SK-N-SH (cell line): ENCODE results near the gene MYOM3. TPM values are rescaled to one million over a fixed set of nuclear protein-coding genes. Genes with fewer than 3 reads are reported as not detected.
A peak's percentile ranks its signal among the peaks of the same experiment; 100 is the strongest.

ENCODE experiments used
- CTCF ChIA-PET: fragments of 300-600, 350-600 bp; formaldehyde crosslinking; extraction: SDS; loops from one replicate; lab custom pipeline; 2021; lab: Yijun Ruan, JAX
- POLR2A ChIA-PET: fragments of 350-600 bp; sonication (Branson Sonifier 250); formaldehyde crosslinking; extraction: SDS; loops from one replicate; lab custom pipeline; 2020; ENCODE audit warnings: antibody characterized with exemption, inconsistent platforms; lab: Yijun Ruan, JAX
- DNase-seq: peaks from one replicate; pipeline ENCODE4 v3.0.0; 2012
- H2AFZ ChIP-seq: fragments of 200-600 bp; sonication (generic); 2 replicates; pipeline ENCODE4 v1.8.1; 2016; ENCODE audit warnings: antibody characterized with exemption, mild to moderate bottlenecking, low read depth
- H3F3A ChIP-seq: fragments of 200-600 bp; sonication (generic); replicated peaks from 2 replicates; pipeline ENCODE3; 2016; ENCODE audit warnings: antibody characterized with exemption, mild to moderate bottlenecking; ENCODE audit not compliant: insufficient read depth
- H3K27ac ChIP-seq, 2 experiments: fragments of 200-500 bp in 1 of 2; fragments of 200-600 bp in 1 of 2; sonication (Bioruptor generic) in 1 of 2; sonication (generic), shearing (Covaris generic) in 1 of 2; 2 replicates each; pipeline versions ENCODE4 v1.5.1 to v1.6.1; 2014 to 2016; ENCODE audit warnings: low read depth in 2 of 2, inconsistent platforms in 1 of 2, low read length in 1 of 2, mild to moderate bottlenecking in 1 of 2, mixed read lengths in 1 of 2
- H3K27me3 ChIP-seq: fragments of 200-600 bp; sonication (generic), shearing (Covaris generic); 2 replicates; pipeline ENCODE4 v1.6.1; 2016; ENCODE audit warnings: mixed run types; ENCODE audit not compliant: insufficient read depth
- H3K36me3 ChIP-seq, 2 experiments: fragments of 200-500 bp in 1 of 2; fragments of 200-600 bp in 1 of 2; sonication (Bioruptor generic) in 1 of 2; sonication (generic) in 1 of 2; replicated peaks in 1 of 2; 2 replicates each; pipeline versions ENCODE3 to v1.5.1; 2014 to 2016; ENCODE audit warnings: low read length in 1 of 2, mild to moderate bottlenecking in 1 of 2; ENCODE audit not compliant: insufficient read depth in 2 of 2, control insufficient read depth in 1 of 2
- H3K4me1 ChIP-seq, 2 experiments: fragments of 200-500 bp in 1 of 2; fragments of 200-600 bp in 1 of 2; sonication (Bioruptor generic) in 1 of 2; sonication (generic), shearing (Covaris generic) in 1 of 2; 2 replicates each; pipeline versions ENCODE4 v1.5.1 to v1.6.1; 2014 to 2016; ENCODE audit warnings: low read depth in 1 of 2, low read length in 1 of 2, mixed run types in 1 of 2; ENCODE audit not compliant: insufficient read depth in 2 of 2, control insufficient read depth in 1 of 2
- H3K4me2 ChIP-seq: fragments of 200-600 bp; sonication (generic), shearing (Covaris generic); 2 replicates; pipeline ENCODE4 v1.6.1; 2017; ENCODE audit warnings: mixed run types
- H3K4me3 ChIP-seq, 2 experiments: fragments of 200-500 bp in 1 of 2; fragments of 200-600 bp in 1 of 2; sonication (Bioruptor generic) in 1 of 2; sonication (generic), shearing (Covaris generic) in 1 of 2; 2 replicates each; pipeline versions ENCODE4 v1.5.1 to v1.8.1; 2014 to 2016; ENCODE audit warnings: low read depth in 2 of 2, inconsistent platforms in 1 of 2, low read length in 1 of 2, mild to moderate bottlenecking in 1 of 2, mixed read lengths in 1 of 2, moderate library complexity in 1 of 2
- H3K79me2 ChIP-seq: fragments of 200-600 bp; sonication (generic); 2 replicates; pipeline ENCODE4 v1.8.1; 2017; ENCODE audit warnings: mild to moderate bottlenecking; ENCODE audit not compliant: insufficient read depth
- H3K9ac ChIP-seq: fragments of 200-600 bp; sonication (generic); 2 replicates; pipeline ENCODE4 v1.6.1; 2017; ENCODE audit warnings: mixed run types
- H3K9me2 ChIP-seq: fragments of 200-600 bp; sonication (generic); 2 replicates; pipeline ENCODE4 v1.6.1; 2017; ENCODE audit warnings: mixed run types
- H3K9me3 ChIP-seq: fragments of 200-600 bp; sonication (generic); 2 replicates; pipeline ENCODE4 v1.6.1; 2017; ENCODE audit warnings: mixed run types, mild to moderate bottlenecking, moderate library complexity
- H4K20me1 ChIP-seq: fragments of 200-600 bp; sonication (generic); 2 replicates; pipeline ENCODE4 v1.6.1; 2017; ENCODE audit warnings: mild to moderate bottlenecking, mixed run types; ENCODE audit not compliant: insufficient read depth
- CHD2 ChIP-seq: fragments of 150-350 bp; IDR thresholded peaks from 2 replicates; pipeline ENCODE4 v1.6.1; 2018; ENCODE audit warnings: low read length; ENCODE audit not compliant: partially characterized antibody
- ELF1 ChIP-seq: IDR thresholded peaks from 2 replicates; pipeline ENCODE4 v1.4.0; 2012
- FOSL2 ChIP-seq: IDR thresholded peaks from 2 replicates; pipeline ENCODE4 v1.4.0; 2012; ENCODE audit warnings: low read depth, mild to moderate bottlenecking, moderate library complexity, borderline replicate concordance
- GABPA ChIP-seq: IDR thresholded peaks from 2 replicates; pipeline ENCODE4 v1.4.0; 2012; ENCODE audit warnings: low read depth, mild to moderate bottlenecking
- GATA2 ChIP-seq: sonication (generic); formaldehyde crosslinking; IDR thresholded peaks from 2 replicates; pipeline ENCODE4 v1.5.0; 2020; ENCODE audit warnings: mild to moderate bottlenecking, missing genetic modification reagents
- JUND ChIP-seq: IDR thresholded peaks from 2 replicates; pipeline ENCODE4 v1.4.0; 2012
- MAX ChIP-seq: IDR thresholded peaks from 2 replicates; pipeline ENCODE4 v1.4.0; 2012; ENCODE audit warnings: low read depth
- MEF2A ChIP-seq: IDR thresholded peaks from 2 replicates; pipeline ENCODE4 v1.4.0; 2012; ENCODE audit warnings: low read depth, borderline replicate concordance
- NRF1 ChIP-seq: IDR thresholded peaks from 2 replicates; pipeline ENCODE4 v1.6.1; 2012; ENCODE audit warnings: low read depth, mild to moderate bottlenecking, low read length
- POLR2AphosphoS5 ChIP-seq: IDR thresholded peaks from 2 replicates; pipeline ENCODE4 v1.6.1; 2012; ENCODE audit warnings: low read depth, low read length
- RCOR1 ChIP-seq: fragments of 150-350 bp; IDR thresholded peaks from 2 replicates; pipeline ENCODE4 v1.6.1; 2017; ENCODE audit warnings: antibody characterized with exemption, low read length
- RXRA ChIP-seq: IDR thresholded peaks from 2 replicates; pipeline ENCODE4 v1.4.0; 2012; ENCODE audit warnings: low read depth, mild to moderate bottlenecking, borderline replicate concordance
- SIN3A ChIP-seq: IDR thresholded peaks from 2 replicates; pipeline ENCODE4 v1.6.1; 2012; ENCODE audit warnings: low read depth, mild to moderate bottlenecking, low read length, moderate library complexity, borderline replicate concordance
- TEAD4 ChIP-seq: IDR thresholded peaks from 2 replicates; pipeline ENCODE4 v1.4.0; 2012; ENCODE audit warnings: mild to moderate bottlenecking, borderline replicate concordance; ENCODE audit not compliant: insufficient read depth
- USF1 ChIP-seq: IDR thresholded peaks from 2 replicates; pipeline ENCODE4 v1.4.0; 2012; ENCODE audit warnings: low read depth, borderline replicate concordance
- YY1 ChIP-seq: IDR thresholded peaks from 2 replicates; pipeline ENCODE4 v1.4.0; 2012; ENCODE audit warnings: low read depth, mild to moderate bottlenecking
- WGBS: methylation state at CpG from one replicate; pipeline ENCODE4 v1.1.6; 2017; ENCODE audit warnings: low lambda C conversion rate; 5-methylcytosine and 5-hydroxymethylcytosine counted together
- polyA plus RNA-seq, 3 experiments: library from polyadenylated mRNA; depleted of rRNA; stranded (reverse); fragments of >200 nt; gene quantifications; 2 replicates each; pipeline ENCODE4 v1.2.3, GENCODE V29; 2012
- TF ChIP-seq, protein P1 (sequence below): IDR thresholded peaks from 2 replicates; pipeline ENCODE4; 2012
- TF ChIP-seq, protein P2 (sequence below): IDR thresholded peaks from 2 replicates; pipeline ENCODE4 v1.6.1; 2012; ENCODE audit warnings: mild to moderate bottlenecking, low read depth, low read length, moderate library complexity
- TF ChIP-seq, protein P3 (sequence below): fragments of 200-600 bp; sonication (generic); IDR thresholded peaks from 2 replicates; pipeline ENCODE4 v1.6.1; 2017; ENCODE audit warnings: antibody characterized with exemption, mild to moderate bottlenecking, moderate library complexity

MYOM3 gene
- polyA plus RNA-seq, 1 of the 3 experiments (the other 2 are of a cell fraction): 0.02 TPM

- 57% methylated on average over 3 of the region's 3 CpGs for WGBS
- H3K27ac ChIP-seq: peak overlapping the region in 1 of 2 experiments; percentile 2; a peak in 1 of 4 replicates
- H3K79me2 ChIP-seq: no peaks in the 10 kb centered on the region
- H2AFZ ChIP-seq: no peak overlapping the region
- TF ChIP-seq RXRA (no peak), GATA2 (CRISPR knock-in tag) (no peak), MAX (no peak), JUND (no peak), TEAD4 (no peak), CHD2 (no peak), RCOR1 (no peak), USF1 (no peak), MEF2A (no peak), FOSL2 (no peak), GABPA (no peak)
- TF ChIP-seq, protein P1, sequence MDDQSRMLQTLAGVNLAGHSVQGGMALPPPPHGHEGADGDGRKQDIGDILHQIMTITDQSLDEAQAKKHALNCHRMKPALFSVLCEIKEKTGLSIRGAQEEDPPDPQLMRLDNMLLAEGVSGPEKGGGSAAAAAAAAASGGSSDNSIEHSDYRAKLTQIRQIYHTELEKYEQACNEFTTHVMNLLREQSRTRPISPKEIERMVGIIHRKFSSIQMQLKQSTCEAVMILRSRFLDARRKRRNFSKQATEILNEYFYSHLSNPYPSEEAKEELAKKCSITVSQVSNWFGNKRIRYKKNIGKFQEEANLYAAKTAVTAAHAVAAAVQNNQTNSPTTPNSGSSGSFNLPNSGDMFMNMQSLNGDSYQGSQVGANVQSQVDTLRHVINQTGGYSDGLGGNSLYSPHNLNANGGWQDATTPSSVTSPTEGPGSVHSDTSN: no peak
- ChIA-PET POLR2A (interaction anchor here (0.9 kb wide), 1 partner anchor 360 kb away, joined by 3 read pairs; the partner anchor contains the start of gene ELOA), CTCF (interaction anchor here (0.6 to 3.5 kb wide), 4 partner anchors 33 to 1089 kb away, joined by 3 to 19 read pairs (median 4); no protein-coding TSS in a partner anchor)
- H3K36me3 ChIP-seq: no peaks in the 10 kb centered on the region
- no peak overlapping the region for H3K4me3 ChIP-seq
- no peaks in the 10 kb centered on the region for H3K27me3 ChIP-seq
- no peaks in the 10 kb centered on the region for H3K9me2 ChIP-seq
- peaks cover 3% of the 10 kb centered on the region for H3F3A ChIP-seq
- no peak for DNase-seq
- H4K20me1 ChIP-seq: no peaks in the 10 kb centered on the region
- no peak overlapping the region for H3K4me2 ChIP-seq
- H3K4me1 ChIP-seq: peaks cover 7 to 23% of the 10 kb centered on the region in 2 experiments; a peak in 2 of 4 replicates
- H3K9me3 ChIP-seq: no peaks in the 10 kb centered on the region
- no peak overlapping the region for H3K9ac ChIP-seq
Measured at GRCh38 chr1:24103408-24103807, 8.5 kb downstream of the MYOM3 start.

DNA sequence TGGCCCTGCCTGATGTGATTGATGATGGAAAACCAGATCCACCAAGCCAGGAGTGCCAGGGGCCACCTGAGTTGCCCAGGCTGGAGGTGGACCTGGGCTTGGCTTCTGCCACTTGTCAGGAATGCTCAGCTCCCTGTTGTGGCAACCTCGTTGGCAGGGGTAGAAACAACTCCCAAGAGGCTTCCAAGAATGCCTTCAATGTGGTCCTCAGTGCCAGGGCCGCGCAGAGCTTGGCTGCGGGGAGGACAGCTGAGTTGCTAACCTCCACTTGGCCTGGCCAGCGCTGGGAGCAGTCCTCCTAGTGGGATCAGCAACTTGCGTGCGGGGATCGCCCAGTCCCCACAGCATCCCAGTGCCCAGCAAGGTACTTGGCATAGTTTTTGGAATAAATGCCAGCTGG is 9.0 kb downstream of the MYOM3 start:
- Histone ChIP-seq H3K27ac (peak overlapping the region in 1 of 2 experiments; percentile 2; a peak in 2 of 4 replicates), H3K27me3 (no peaks in the 10 kb centered on the region), H3K36me3 (no peaks in the 10 kb centered on the region), H3K79me2 (no peaks in the 10 kb centered on the region), H2AFZ (no peak overlapping the region), H3K4me3 (no peak overlapping the region), H4K20me1 (no peaks in the 10 kb centered on the region), H3K4me2 (no peak overlapping the region), H3K9me3 (no peaks in the 10 kb centered on the region), H3K9me2 (no peaks in the 10 kb centered on the region), H3F3A (peaks cover 3% of the 10 kb centered on the region), H3K9ac (no peak overlapping the region), H3K4me1 (peaks cover 3 to 20% of the 10 kb centered on the region in 2 experiments; a peak in 2 of 4 replicates)
- CTCF ChIA-PET: interaction anchor here (0.6 to 3.5 kb wide), 6 partner anchors 9 to 1090 kb away, joined by 3 to 19 read pairs (median 5); partner anchors contain the start of gene MYOM3
- DNase-seq: peak; percentile 49
- 70% methylated on average over 2 of the region's 8 CpGs for WGBS
- POLR2A ChIA-PET: interaction anchor here (1.4 kb wide), 1 partner anchor 8 kb away, joined by 7 read pairs; the partner anchor contains the start of gene MYOM3
- TF ChIP-seq, protein P2, sequence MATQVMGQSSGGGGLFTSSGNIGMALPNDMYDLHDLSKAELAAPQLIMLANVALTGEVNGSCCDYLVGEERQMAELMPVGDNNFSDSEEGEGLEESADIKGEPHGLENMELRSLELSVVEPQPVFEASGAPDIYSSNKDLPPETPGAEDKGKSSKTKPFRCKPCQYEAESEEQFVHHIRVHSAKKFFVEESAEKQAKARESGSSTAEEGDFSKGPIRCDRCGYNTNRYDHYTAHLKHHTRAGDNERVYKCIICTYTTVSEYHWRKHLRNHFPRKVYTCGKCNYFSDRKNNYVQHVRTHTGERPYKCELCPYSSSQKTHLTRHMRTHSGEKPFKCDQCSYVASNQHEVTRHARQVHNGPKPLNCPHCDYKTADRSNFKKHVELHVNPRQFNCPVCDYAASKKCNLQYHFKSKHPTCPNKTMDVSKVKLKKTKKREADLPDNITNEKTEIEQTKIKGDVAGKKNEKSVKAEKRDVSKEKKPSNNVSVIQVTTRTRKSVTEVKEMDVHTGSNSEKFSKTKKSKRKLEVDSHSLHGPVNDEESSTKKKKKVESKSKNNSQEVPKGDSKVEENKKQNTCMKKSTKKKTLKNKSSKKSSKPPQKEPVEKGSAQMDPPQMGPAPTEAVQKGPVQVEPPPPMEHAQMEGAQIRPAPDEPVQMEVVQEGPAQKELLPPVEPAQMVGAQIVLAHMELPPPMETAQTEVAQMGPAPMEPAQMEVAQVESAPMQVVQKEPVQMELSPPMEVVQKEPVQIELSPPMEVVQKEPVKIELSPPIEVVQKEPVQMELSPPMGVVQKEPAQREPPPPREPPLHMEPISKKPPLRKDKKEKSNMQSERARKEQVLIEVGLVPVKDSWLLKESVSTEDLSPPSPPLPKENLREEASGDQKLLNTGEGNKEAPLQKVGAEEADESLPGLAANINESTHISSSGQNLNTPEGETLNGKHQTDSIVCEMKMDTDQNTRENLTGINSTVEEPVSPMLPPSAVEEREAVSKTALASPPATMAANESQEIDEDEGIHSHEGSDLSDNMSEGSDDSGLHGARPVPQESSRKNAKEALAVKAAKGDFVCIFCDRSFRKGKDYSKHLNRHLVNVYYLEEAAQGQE: no peak
- no peak for TF ChIP-seq NRF1
- no peak for TF ChIP-seq YY1
- no peak for TF ChIP-seq CHD2
- no peak for TF ChIP-seq POLR2AphosphoS5
- TF ChIP-seq, protein P1: no peak
- TF ChIP-seq SIN3A: no peak
- TF ChIP-seq, protein P3, sequence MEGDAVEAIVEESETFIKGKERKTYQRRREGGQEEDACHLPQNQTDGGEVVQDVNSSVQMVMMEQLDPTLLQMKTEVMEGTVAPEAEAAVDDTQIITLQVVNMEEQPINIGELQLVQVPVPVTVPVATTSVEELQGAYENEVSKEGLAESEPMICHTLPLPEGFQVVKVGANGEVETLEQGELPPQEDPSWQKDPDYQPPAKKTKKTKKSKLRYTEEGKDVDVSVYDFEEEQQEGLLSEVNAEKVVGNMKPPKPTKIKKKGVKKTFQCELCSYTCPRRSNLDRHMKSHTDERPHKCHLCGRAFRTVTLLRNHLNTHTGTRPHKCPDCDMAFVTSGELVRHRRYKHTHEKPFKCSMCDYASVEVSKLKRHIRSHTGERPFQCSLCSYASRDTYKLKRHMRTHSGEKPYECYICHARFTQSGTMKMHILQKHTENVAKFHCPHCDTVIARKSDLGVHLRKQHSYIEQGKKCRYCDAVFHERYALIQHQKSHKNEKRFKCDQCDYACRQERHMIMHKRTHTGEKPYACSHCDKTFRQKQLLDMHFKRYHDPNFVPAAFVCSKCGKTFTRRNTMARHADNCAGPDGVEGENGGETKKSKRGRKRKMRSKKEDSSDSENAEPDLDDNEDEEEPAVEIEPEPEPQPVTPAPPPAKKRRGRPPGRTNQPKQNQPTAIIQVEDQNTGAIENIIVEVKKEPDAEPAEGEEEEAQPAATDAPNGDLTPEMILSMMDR: no peak
- no peak for TF ChIP-seq ELF1
- no peak for TF ChIP-seq USF1
